C4-2B (cell line): ENCODE data around the gene MLYCD.

Experiments used
- H3K27ac ChIP-seq: fragments of 450-650 bp; 2 replicates; pipeline ENCODE4 v1.5.1; 2017
- CTCF ChIP-seq: fragments of 450-650 bp; conservative IDR thresholded peaks from 2 replicates; pipeline ENCODE4 v1.5.1; 2017; ENCODE audit warnings: mild to moderate bottlenecking
- ZFX ChIP-seq: fragments of 450-650 bp; IDR thresholded peaks from 2 replicates; pipeline ENCODE4 v1.6.1; 2017

Gene MLYCD

GRCh38 chr16:83954577-83955016 lies 55.7 kb downstream of the MLYCD start:
- H3K27ac ChIP-seq = peak overlapping the region; percentile 5; the same call in 1 of the 2 replicates
- no peak for TF ChIP-seq ZFX

GRCh38 chr16:83955218-83956130 lies 56.6 kb downstream of the MLYCD start:
- H3K27ac ChIP-seq = no peak overlapping the region; the same call in 1 of the 2 replicates
- TF ChIP-seq ZFX (no peak), CTCF (no peak)

GRCh38 chr16:83956336-83957289 lies 57.7 kb downstream of the MLYCD start:
- no peak for TF ChIP-seq ZFX
- peak; percentile 91 for TF ChIP-seq CTCF
- no peak overlapping the region for H3K27ac ChIP-seq

- no peak overlapping the region for H3K27ac ChIP-seq
- TF ChIP-seq ZFX (no peak), CTCF (no peak)
Measured at GRCh38 chr16:83957296-83957855, 58.5 kb downstream of the MLYCD start.

- H3K27ac ChIP-seq = no peak overlapping the region
Measured at GRCh38 chr16:83958137-83958845, 59.4 kb downstream of the MLYCD start.

GRCh38 chr16:83958846-83959565 lies 60.1 kb downstream of the MLYCD start:
- TF ChIP-seq ZFX (no peak), CTCF (no peak)
- H3K27ac ChIP-seq = no peak overlapping the region

More at GRCh38 chr16:83958137-83958845, 59.4 kb downstream of the MLYCD start:
- no peak for TF ChIP-seq CTCF
- TF ChIP-seq ZFX = no peak
